GM18502 (cell line): ENCODE data around the gene ADARB1.

Experiments used
- ATAC-seq: cut with Tn5 transposase; IDR thresholded peaks from one replicate; pipeline ENCODE4 v1.9.1; 2021; ENCODE audit warnings: mild to moderate bottlenecking; ENCODE audit not compliant: unreplicated experiment, poor library complexity

ADARB1 gene

GRCh38 chr21:45244799-45245340, 170.5 kb downstream of the ADARB1 start:
- ATAC-seq, result no peak

- ATAC-seq, result no peak
Measured at GRCh38 chr21:45246386-45247320, 172.3 kb downstream of the ADARB1 start.

- no peak for ATAC-seq
Measured at GRCh38 chr21:45248301-45248892, 174.0 kb downstream of the ADARB1 start.

- no peak for ATAC-seq
Measured at GRCh38 chr21:45248893-45249381, 174.6 kb downstream of the ADARB1 start.

GRCh38 chr21:45249626-45250025, 175.2 kb downstream of the ADARB1 start:
- ATAC-seq, result no peak

DNA sequence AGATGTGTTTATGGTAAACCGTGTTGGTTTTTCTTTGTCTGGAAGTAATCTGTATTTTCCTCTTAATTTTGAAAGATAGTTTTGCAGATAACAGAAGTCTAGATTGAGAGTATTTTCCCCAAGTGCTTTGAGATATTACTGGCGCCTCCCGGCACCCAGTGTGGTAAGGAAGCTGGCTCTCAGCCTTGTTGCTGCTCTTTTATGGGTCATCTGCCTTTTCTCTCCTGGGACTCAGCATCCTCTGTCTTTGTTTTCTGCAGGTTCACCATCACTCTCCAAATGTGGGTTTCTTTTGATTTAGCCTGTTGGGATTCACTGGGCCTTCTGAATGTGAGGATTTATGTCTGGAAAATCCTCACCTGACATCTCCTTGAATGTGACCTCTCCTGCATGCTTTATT, 175.9 kb downstream of the ADARB1 start:
- no peak for ATAC-seq

GRCh38 chr21:45250914-45251634, 176.7 kb downstream of the ADARB1 start:
- no peak for ATAC-seq

- ATAC-seq, result no peak
Measured at GRCh38 chr21:45251635-45252447, 177.5 kb downstream of the ADARB1 start.

DNA sequence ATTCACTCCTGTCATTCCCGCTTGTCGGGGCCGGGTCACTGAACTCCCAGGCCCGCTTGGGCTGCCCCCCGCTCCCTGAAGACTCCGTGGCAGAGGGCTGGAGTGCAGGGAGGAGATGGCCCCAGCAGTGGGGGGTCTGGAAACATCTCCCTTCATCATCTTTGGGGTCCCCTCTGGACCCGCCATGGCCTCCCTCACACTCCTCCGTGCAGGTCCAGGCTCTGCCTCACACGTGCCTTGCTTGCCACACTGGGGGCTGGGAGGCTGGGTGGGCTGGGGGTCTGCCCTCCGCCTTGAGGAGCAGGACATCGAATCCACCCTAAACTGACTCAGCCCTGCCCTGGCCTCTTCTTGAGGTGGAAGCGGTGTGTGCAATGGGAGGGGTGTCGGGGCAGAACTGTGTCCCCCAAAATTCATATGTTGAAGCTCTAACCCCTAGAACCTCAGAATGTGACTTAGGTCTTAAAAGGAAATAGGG, 178.1 kb downstream of the ADARB1 start:
- no peak for ATAC-seq

DNA sequence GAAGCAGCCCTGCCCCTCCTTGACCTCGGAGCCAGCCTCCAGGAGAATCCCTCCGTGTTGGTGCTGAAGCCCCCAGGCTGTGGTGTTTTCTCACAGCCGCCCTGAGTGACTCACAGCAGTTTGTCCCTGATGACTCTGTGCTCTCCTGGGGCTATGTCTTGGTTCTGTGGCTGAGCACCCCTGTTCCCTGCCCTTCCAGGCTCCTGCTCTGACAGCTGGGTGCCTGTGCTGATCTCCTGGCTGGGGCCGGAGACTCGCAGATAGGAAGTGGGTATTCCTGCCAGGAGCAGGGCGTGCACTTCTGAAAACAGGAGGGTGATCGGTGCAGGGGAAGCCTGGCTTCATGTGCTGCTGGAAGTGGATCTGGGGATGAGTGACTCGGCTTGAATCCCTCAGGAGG, 178.8 kb downstream of the ADARB1 start:
- no peak for ATAC-seq

GRCh38 chr21:45253633-45254459, 179.5 kb downstream of the ADARB1 start:
- no peak for ATAC-seq

DNA sequence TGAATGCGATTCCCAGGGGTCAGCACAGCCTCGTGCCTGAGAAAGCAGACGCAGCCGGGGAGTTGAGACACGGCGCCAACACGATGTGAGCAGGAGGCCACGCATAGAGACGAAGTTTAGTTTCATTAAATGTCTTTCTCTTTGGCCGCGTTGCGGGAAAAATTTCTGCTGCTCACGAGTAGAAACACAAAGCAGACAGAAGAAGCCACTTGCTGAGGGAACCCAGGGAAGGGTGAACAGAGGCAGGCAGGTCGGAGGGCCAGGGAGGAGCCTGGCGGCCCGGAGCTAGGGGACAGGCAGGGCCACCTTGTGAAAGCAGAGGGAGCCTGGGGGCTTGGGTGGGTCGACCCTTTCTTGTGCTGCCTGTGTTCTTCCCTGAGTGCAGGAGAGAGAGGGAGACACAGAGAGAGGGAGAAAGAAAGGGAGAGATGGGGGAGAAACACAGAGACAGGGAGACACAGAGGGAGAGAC, 180.1 kb downstream of the ADARB1 start:
- ATAC-seq, result no peak

DNA sequence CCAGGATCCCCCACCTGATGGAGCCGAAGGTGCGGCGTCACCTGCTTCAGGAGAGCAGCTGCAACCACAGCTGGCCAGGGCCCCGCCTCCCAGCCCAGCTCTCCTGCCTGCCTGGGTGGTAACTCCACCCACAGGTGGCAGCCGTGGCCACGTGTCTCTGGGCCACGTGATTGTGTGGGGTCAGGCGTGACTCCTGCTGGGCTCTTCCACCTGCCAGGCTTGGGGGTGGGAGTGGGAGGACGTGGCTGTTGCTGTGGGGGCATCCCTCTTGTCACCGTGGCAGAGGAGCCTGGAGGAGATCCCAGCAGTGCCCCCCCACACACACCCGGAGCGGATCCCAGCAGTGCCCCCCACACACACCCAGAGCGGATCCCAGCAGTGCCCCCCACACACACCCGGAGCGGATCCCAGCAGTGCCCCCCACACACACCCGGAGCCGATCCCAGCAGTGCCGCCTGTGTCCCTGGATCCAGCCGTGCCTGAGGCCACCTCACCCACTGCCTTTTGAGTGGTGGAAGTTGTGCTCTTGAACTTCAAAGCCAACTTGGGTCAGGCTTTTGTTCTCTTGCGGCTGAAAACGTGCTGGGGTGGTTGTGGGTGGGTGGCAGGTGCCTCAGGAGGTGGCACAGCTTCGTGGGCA, 181.1 kb downstream of the ADARB1 start:
- no peak for ATAC-seq

- ATAC-seq, result no peak
Measured at GRCh38 chr21:45256021-45256911, 181.9 kb downstream of the ADARB1 start.

DNA sequence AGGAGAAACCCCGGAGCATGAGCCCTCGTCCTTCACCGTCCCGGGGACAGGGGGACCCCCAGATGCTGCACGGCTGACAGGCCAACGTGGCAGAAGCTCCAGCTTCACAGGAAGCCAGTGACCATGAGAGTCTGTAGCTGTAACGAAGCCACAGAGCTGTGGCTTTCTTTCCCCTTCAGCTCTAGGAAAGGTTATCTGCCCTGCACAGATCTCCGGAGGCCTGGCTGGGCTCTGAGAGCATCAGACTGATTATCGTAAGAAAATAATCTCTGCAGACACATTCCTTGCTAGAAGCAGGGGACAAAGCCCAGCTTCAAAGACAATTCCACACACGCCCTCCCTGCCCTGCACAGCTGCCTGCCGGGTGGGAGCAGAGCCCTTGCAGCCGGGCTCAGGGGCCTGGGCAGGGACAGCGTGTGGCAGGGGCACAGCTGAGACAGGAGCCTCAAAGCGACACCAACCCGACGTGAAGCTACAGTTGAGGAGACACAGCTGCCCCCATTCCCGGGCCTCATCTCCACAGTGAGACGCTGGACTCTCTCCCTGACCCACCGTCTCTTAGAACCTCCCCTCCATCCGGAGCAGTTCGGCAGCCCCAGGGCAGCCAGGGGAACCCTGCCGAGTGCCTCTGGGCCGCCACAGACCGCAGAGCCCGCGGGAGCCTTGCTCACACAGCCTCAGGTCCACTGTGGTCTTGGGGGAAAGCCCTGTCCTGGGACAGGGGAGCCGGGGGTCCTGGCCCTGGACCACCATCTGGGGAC, 182.7 kb downstream of the ADARB1 start:
- ATAC-seq, result no peak

DNA sequence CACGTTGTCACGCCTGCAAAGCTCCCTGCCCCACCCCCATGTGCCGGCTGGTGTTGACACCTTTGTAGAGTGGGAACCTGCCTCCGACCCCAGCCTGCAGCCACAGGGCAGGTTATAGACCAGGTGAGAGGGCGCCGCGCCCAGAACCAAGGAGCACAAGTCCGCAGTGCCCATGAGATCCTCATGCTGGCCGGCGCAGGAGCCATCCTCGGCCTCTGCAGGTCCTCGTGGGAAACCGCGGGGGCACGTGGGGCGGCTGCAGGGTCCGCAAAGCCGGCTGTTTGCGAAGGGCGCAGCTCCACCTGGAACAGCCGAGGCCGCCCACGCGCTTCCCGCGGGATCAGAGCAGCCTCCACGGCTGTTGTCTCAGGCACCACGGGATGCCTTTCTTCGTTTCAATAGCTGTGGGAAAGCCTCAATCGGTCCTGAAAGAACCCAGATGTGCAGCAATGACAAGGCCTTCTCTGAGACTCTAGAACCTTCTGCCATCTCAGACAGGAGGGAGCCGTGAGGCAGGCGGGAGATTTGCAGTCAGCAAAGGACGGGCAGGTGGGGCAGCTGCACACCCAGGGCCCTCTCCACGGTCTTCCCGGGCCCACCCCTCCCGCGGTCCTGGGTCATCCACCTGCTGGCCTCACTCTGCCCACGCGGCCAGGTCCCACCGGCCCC, 183.4 kb downstream of the ADARB1 start:
- no peak for ATAC-seq
